ENCODE results near the gene RNASE11.

GRCh38 chr14:20548414-20549158, 39.2 kb downstream of the RNASE11 start:
- TF ChIP-seq POLR2A (IDR thresholded peaks at IDR 0.05; ENCODE audit: low read length) (no peak), GATA1 (IDR thresholded peaks at IDR 0.05; ENCODE audit: low read depth, low read length) (no peak)
